Adrenal gland (tissue), 12 donors: ENCODE results near the gene AHDC1. TPM values are rescaled to one million over a fixed set of nuclear protein-coding genes. Genes with fewer than 3 reads are reported as not detected.

ENCODE experiments used
- DNase-seq, 7 donors: peaks; one replicate each; pipeline ENCODE4 v3.0.0-alpha.2; 2019 to 2020
- H3K27ac ChIP-seq, 5 donors: fragments of 200-600 bp; sonication (generic) in 4 of 5; 1 replicate in 3 of 5; 2 replicates in 2 of 5; pipeline versions ENCODE4 v1.5.1 to v1.8.0; 2016 to 2020; ENCODE audit warnings: mild to moderate bottlenecking in 1 of 5
- H3K27me3 ChIP-seq: fragments of 200-600 bp; 2 replicates; pipeline ENCODE4 v1.8.0; 2021
- H3K36me3 ChIP-seq, 2 donors: fragments of 200-600 bp; replicated peaks in 1 of 2; 1 replicate in 1 of 2; 2 replicates in 1 of 2; pipeline versions ENCODE4 v1.5.1 to v1.8.0; 2018 to 2022
- H3K4me1 ChIP-seq, 2 donors: fragments of 200-600 bp; replicated peaks in 1 of 2; 1 replicate in 1 of 2; 2 replicates in 1 of 2; pipeline versions ENCODE4 v1.5.1 to v1.8.0; 2018 to 2021
- H3K4me3 ChIP-seq, 4 donors: fragments of 200-600 bp; sonication (generic) in 3 of 4; one replicate each; pipeline ENCODE4 v1.5.1; 2016 to 2018
- H3K9me3 ChIP-seq, 3 donors: fragments of 200-600 bp; sonication (generic) in 1 of 3; replicated peaks in 1 of 3; 1 replicate in 2 of 3; 2 replicates in 1 of 3; pipeline versions ENCODE4 v1.5.1 to v1.8.0; 2016 to 2021
- CTCF ChIP-seq, 6 experiments: fragments of 450-650 bp in 4 of 6; fragments of 200-600 bp in 2 of 6; sonication (generic) in 1 of 6; IDR thresholded peaks; 1 replicate in 5 of 6; 2 replicates in 1 of 6; pipeline versions ENCODE4 v1.5.1 to v1.8.0; 2016 to 2021; ENCODE audit warnings: antibody characterized with exemption in 6 of 6, mild to moderate bottlenecking in 2 of 6, moderate library complexity in 1 of 6
- POLR2A ChIP-seq, 2 donors: fragments of 450-650 bp; IDR thresholded peaks; one replicate each; pipeline ENCODE4 v1.6.1; 2017; ENCODE audit warnings: antibody characterized with exemption in 2 of 2, mild to moderate bottlenecking in 2 of 2, moderate library complexity in 1 of 2
- WGBS, 4 donors: extraction: QIAGEN DNeasy Blood & Tissue Kit in 2 of 4; methylation state at CpG; one replicate each; pipeline versions ENCODE4 v1.1.5 to v1.1.7; 2013 to 2017; 5-methylcytosine and 5-hydroxymethylcytosine counted together
- intact Hi-C, 2 donors: fragments of 100-400 bp; cut with DNase I; formaldehyde crosslinking; loops; one replicate each; pipeline versions ENCODE4 v1.14.1 to v1.15.0; 2022 to 2023
- polyA plus RNA-seq, 3 donors: library from polyadenylated mRNA; stranded (reverse); fragments of 200-250 nt in 2 of 3; fragments of 350-450 nt in 1 of 3; fragmentation: Illumina TruSeq in 1 of 3; extraction: RNeasy Lipid Tissue Mini Kit (QIAGEN cat#74804) in 1 of 3; gene quantifications; one replicate each; pipeline ENCODE4 v1.2.3, GENCODE V29; 2013 to 2014
- total RNA-seq, 9 donors: library from RNA; depleted of rRNA in 4 of 9; stranded (reverse); fragments of >200 nt in 4 of 9; fragments of 120-200 nt in 1 of 9; fragmentation: NEBNext Ultra II Directional in 1 of 9; extraction: Animal tissue kit (Norgen Biotek cat#: 25700) in 1 of 9; gene quantifications; one replicate each; pipeline versions ENCODE4 v1.1.0 to v1.2.4, GENCODE V29; 2013 to 2023
- donor health status: healthy with polysubstance abuse.
- donor health status: Bipolar disorder and iron deficiency.
- donor health status: DM: yes; HTN: yes; CAD: no.
- donor health status: DM: no; HTN: no; CAD: no.
- donor health status: DM: no; HTN: no; CAD: no.
- donor health status: DM: yes; HTN: yes; CAD: no.

The AHDC1 gene
- total and polyA plus RNA-seq, 12 donors = 10.4 to 111 (median 61.3) TPM

- intact Hi-C loops = no loop called here
- no peak for TF ChIP-seq CTCF (IDR thresholded peaks at IDR 0.05)
- no peak for TF ChIP-seq POLR2A (IDR thresholded peaks at IDR 0.05)
- Histone ChIP-seq H3K4me3 (no peak overlapping the region), H3K36me3 (no peaks in the 10 kb centered on the region), H3K4me1 (peaks cover 2 to 22% of the 10 kb centered on the region in 2 donors), H3K9me3 (no peaks in the 10 kb centered on the region), H3K27ac (peak overlapping the region in 2 of 5 donors; percentile 33 to 78), H3K27me3 (no peaks in the 10 kb centered on the region)
- peak in 1 of 7 donors; percentile 60 for DNase-seq
- WGBS, 4 donors = 70 to 78% (median 77%) methylated on average over 10 to 11 of the region's 11 CpGs
These were observed 22.3 kb upstream of the AHDC1 start for GRCh38 chr1:27626031-27626935.

- WGBS, 4 donors = 54 to 63% (median 59%) methylated on average over 6 to 7 of the region's 7 CpGs
- TF ChIP-seq POLR2A (IDR thresholded peaks at IDR 0.05) (no peak), CTCF (IDR thresholded peaks at IDR 0.05) (no peak)
- H3K4me3 ChIP-seq = no peak overlapping the region
- intact Hi-C loops = no loop called here
- H3K27me3 ChIP-seq = no peaks in the 10 kb centered on the region
- peak overlapping the region in 1 of 5 donors; percentile 78 for H3K27ac ChIP-seq
- no peaks in the 10 kb centered on the region for H3K36me3 ChIP-seq
- peaks cover 7 to 20% of the 10 kb centered on the region in 2 donors for H3K4me1 ChIP-seq
- no peaks in the 10 kb centered on the region for H3K9me3 ChIP-seq
- no peak for DNase-seq
These were observed 20.7 kb upstream of the AHDC1 start for GRCh38 chr1:27624467-27625178.

GRCh38 chr1:27623327-27624212 is 19.6 kb upstream of the AHDC1 start:
- Histone ChIP-seq H3K9me3 (no peaks in the 10 kb centered on the region), H3K27me3 (no peaks in the 10 kb centered on the region), H3K4me3 (no peak overlapping the region), H3K27ac (no peak overlapping the region), H3K36me3 (no peaks in the 10 kb centered on the region), H3K4me1 (peaks cover 7 to 10% of the 10 kb centered on the region in 2 donors)
- intact Hi-C loops = no loop called here
- no peak for TF ChIP-seq CTCF (IDR thresholded peaks at IDR 0.05)
- no peak for DNase-seq
- WGBS, 4 donors = 91 to 94% (median 92%) methylated on average over 11 to 13 of the region's 13 CpGs
